ENCODE results near the gene RWDD1.

GRCh38 chr6:116571683-116572000, 338 bp downstream of the RWDD1 start:
- TF ChIP-seq REST (IDR thresholded peaks at IDR 0.05; ENCODE audit: insufficient read depth in 1 of 2, low read depth in 2 of 2, low read length in 2 of 2) (no peak), TAF1 (IDR thresholded peaks at IDR 0.05; ENCODE audit: borderline replicate concordance, insufficient read depth, low read length) (no peak)

All from PFSK-1 (cell line).